ENCODE results near the gene GNG4.

GNG4 gene

GRCh38 chr1:235500971-235501540, 148.5 kb downstream of the GNG4 start:
- no peak for DNase-seq (ENCODE audit: low read depth in 2 of 3, low spot score in 1 of 3)
